ENCODE results near the gene ZSCAN32. TPM values are rescaled to one million over a fixed set of nuclear protein-coding genes. Genes with fewer than 3 reads are reported as not detected.

The ZSCAN32 gene
- total RNA-seq, 4 donors from 2014 or later, result 9.7 to 20.9 (median 11.9) TPM

DNA sequence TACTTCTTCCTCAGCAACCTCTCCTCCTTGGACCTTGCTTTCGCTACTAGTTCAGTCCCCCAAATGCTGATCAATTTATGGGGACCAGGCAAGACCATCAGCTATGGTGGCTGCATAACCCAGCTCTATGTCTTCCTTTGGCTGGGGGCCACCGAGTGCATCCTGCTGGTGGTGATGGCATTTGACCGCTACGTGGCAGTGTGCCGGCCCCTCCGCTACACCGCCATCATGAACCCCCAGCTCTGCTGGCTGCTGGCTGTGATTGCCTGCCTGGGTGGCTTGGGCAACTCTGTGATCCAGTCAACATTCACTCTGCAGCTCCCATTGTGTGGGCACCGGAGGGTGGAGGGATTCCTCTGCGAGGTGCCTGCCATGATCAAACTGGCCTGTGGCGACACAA lies 44.7 kb downstream of the ZSCAN32 start:
- TF ChIP-seq, protein P1, sequence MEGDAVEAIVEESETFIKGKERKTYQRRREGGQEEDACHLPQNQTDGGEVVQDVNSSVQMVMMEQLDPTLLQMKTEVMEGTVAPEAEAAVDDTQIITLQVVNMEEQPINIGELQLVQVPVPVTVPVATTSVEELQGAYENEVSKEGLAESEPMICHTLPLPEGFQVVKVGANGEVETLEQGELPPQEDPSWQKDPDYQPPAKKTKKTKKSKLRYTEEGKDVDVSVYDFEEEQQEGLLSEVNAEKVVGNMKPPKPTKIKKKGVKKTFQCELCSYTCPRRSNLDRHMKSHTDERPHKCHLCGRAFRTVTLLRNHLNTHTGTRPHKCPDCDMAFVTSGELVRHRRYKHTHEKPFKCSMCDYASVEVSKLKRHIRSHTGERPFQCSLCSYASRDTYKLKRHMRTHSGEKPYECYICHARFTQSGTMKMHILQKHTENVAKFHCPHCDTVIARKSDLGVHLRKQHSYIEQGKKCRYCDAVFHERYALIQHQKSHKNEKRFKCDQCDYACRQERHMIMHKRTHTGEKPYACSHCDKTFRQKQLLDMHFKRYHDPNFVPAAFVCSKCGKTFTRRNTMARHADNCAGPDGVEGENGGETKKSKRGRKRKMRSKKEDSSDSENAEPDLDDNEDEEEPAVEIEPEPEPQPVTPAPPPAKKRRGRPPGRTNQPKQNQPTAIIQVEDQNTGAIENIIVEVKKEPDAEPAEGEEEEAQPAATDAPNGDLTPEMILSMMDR (IDR thresholded peaks at IDR 0.05), result no peak
- no peak for TF ChIP-seq POLR2AphosphoS5 (IDR thresholded peaks at IDR 0.05)
- no peak for TF ChIP-seq POLR2A (IDR thresholded peaks at IDR 0.05)
- no peak for TF ChIP-seq EP300 (IDR thresholded peaks at IDR 0.05)
- no peak for DNase-seq (ENCODE audit: low spot score in 2 of 2)
- Histone ChIP-seq H3K27ac (no peak overlapping the region), H3K27me3 (peaks cover 4% of the 10 kb centered on the region), H3K4me1 (no peaks in the 10 kb centered on the region), H3K9me3 (no peaks in the 10 kb centered on the region), H3K36me3 (no peaks in the 10 kb centered on the region), H3K4me3 (no peak overlapping the region)
- 86% methylated on average over 7 of the region's 10 CpGs for WGBS

DNA sequence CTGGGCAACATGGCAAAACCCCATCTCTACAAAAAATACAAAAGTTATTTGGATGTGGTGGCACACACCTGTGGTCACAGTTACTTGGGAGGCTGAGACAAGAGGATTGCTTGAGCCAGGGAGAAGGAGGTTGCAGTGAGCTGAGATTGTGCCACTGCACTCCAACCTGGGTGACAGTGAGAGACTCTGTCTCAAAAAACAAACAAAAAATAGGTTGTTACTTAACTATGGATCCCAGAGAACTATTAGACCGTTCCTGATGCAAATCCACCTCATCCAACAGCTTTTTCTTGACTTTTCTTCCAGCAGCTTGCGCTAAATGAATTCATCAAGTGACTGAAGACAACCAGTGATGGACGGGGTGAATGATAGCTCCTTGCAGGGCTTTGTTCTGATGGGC lies 45.2 kb downstream of the ZSCAN32 start, which contains the start of gene OR2C1:
Gene OR2C1 (plus strand): TSS at position 301 of the 400 bp plus-strand sequence. CDS start 52 bp downstream, at position 353.
- H3K27me3 ChIP-seq, result no peaks in the 10 kb centered on the region
- WGBS, result 77% methylated on average over 3 of the region's 3 CpGs
- no peak for DNase-seq (ENCODE audit: low spot score in 2 of 2)
- no peaks in the 10 kb centered on the region for H3K9me3 ChIP-seq
- no peak within 1 kb of the TSS for H3K4me3 ChIP-seq
- no peaks in the 10 kb centered on the region for H3K4me1 ChIP-seq
- H3K36me3 ChIP-seq, result no peaks in the 10 kb centered on the region
- H3K27ac ChIP-seq, result no peak within 1 kb of the TSS
- TF ChIP-seq POLR2A (IDR thresholded peaks at IDR 0.05), result no peak
- TF ChIP-seq POLR2AphosphoS5 (IDR thresholded peaks at IDR 0.05), result no peak
- no peak for TF ChIP-seq EP300 (IDR thresholded peaks at IDR 0.05)

DNA sequence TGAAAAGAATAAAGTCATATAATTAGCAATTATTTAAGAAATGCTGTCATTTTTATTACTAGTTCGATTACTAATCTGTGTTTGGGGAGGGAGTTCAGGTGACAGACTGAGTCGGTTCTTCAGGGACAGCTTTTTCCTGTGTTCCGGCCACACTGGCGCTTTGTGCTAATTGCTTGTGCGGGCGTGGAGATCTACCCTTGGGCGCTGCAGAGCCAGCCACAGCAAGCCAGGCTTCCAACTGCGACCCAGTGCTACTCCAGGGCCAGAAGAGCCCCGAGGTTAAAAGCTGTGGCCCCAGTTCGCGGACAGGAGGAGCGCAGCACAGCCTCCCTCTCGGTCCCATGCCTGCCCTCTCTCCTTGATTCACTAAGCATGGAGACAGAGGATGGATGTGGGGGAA lies 51.6 kb downstream of the ZSCAN32 start:
- 71% methylated on average over 13 of the region's 13 CpGs for WGBS
- no peak for TF ChIP-seq POLR2A (IDR thresholded peaks at IDR 0.05)
- TF ChIP-seq POLR2AphosphoS5 (IDR thresholded peaks at IDR 0.05), result no peak
- no peak for TF ChIP-seq EP300 (IDR thresholded peaks at IDR 0.05)
- TF ChIP-seq, protein P1 (IDR thresholded peaks at IDR 0.05), result no peak
- no peak for DNase-seq (ENCODE audit: low spot score in 2 of 2)

DNA sequence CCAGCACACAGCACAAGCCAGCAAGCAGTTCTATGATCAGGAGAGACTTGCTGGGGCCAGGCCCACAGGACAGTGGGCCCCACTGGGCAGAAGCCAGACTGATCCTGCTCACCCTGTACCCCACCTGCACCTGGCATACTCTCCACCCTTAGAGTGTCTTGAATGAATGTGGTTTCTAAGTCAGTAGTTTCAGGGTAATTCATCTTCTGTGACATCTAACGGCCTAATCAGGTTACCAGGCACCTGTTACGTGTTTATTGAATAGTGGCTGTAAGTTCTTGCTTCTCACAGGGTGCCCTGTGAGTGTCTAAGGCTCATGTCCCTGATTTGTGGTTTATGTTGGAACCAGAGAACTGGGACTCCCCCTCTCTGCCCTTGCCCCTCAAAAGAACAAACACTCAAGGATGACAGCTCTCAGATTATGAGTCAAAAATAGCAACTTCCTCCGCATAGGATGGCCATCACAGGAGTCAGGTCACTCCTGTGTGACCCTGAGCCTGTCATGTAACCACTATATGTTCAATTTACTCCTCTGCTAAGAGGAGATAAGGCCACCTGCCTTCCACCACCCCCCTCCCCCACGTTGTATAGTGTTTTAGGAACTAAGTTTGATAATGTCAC lies 52.1 kb downstream of the ZSCAN32 start:
- H3K4me1 ChIP-seq, result no peaks in the 10 kb centered on the region
- no peaks in the 10 kb centered on the region for H3K27me3 ChIP-seq
- no peak overlapping the region for H3K4me3 ChIP-seq
- TF ChIP-seq, protein P1 (IDR thresholded peaks at IDR 0.05), result no peak
- TF ChIP-seq POLR2A (IDR thresholded peaks at IDR 0.05) (no peak), EP300 (IDR thresholded peaks at IDR 0.05) (no peak), POLR2AphosphoS5 (IDR thresholded peaks at IDR 0.05) (no peak)
- no peak overlapping the region for H3K27ac ChIP-seq
- no peaks in the 10 kb centered on the region for H3K36me3 ChIP-seq
- 67% methylated on average over 4 of the region's 4 CpGs for WGBS
- no peak for DNase-seq (ENCODE audit: low spot score in 2 of 2)
- no peaks in the 10 kb centered on the region for H3K9me3 ChIP-seq

More for the DNA sequence above, 51.6 kb downstream of the ZSCAN32 start:
- Histone ChIP-seq H3K4me1 (no peaks in the 10 kb centered on the region), H3K36me3 (no peaks in the 10 kb centered on the region), H3K4me3 (no peak overlapping the region), H3K27me3 (no peaks in the 10 kb centered on the region), H3K27ac (no peak overlapping the region), H3K9me3 (no peaks in the 10 kb centered on the region)

DNA sequence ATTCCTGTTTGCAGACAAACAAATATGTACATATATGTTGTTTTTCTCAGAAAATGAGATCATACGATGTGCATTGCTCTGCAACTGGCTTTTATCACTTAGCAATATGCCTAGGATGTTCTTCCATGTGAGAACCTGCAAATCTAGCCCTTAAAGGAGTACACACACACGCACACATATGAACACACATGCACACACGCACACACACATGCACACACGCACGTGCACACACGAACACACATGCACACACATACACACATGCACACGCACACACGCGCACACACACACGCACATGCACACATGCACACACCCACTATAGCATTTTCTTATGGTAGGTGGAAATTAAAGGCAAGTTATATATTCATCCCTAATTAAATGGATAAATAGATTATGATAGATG lies 53.2 kb downstream of the ZSCAN32 start:
- DNase-seq (ENCODE audit: low spot score in 2 of 2), result no peak
- H3K4me3 ChIP-seq, result no peak overlapping the region
- 46% methylated on average over 10 of the region's 10 CpGs for WGBS
- no peak for TF ChIP-seq POLR2AphosphoS5 (IDR thresholded peaks at IDR 0.05)
- no peak for TF ChIP-seq POLR2A (IDR thresholded peaks at IDR 0.05)
- TF ChIP-seq EP300 (IDR thresholded peaks at IDR 0.05), result no peak
- TF ChIP-seq, protein P1 (IDR thresholded peaks at IDR 0.05), result no peak
- H3K27ac ChIP-seq, result no peak overlapping the region
- no peaks in the 10 kb centered on the region for H3K36me3 ChIP-seq
- no peaks in the 10 kb centered on the region for H3K4me1 ChIP-seq
- H3K27me3 ChIP-seq, result no peaks in the 10 kb centered on the region
- H3K9me3 ChIP-seq, result no peaks in the 10 kb centered on the region
